H1 (cell line): ENCODE results near the gene SERPINB1. TPM values are rescaled to one million over a fixed set of nuclear protein-coding genes. Genes with fewer than 3 reads are reported as not detected.

Experiments used
- CTCF ChIA-PET: fragments of 300-600 bp; sonication (Branson Sonifier 250); formaldehyde crosslinking; loops from one replicate; lab custom pipeline; 2021; ENCODE audit not compliant: partially characterized antibody; lab: Charles Lee
- POLR2A ChIA-PET: fragments of 300-600 bp; sonication (Branson Sonifier 250); formaldehyde crosslinking; loops from one replicate; lab custom pipeline; 2021; ENCODE audit warnings: inconsistent platforms; ENCODE audit not compliant: partially characterized antibody; lab: Charles Lee
- DNase-seq, 2 experiments: peaks; one replicate each; pipeline versions ENCODE4 v3.0.0 to v3.0.0-alpha.2; 2010 to 2022; ENCODE audit warnings: low spot score in 2 of 2, low read depth in 1 of 2, mixed read lengths in 1 of 2
- FAIRE-seq: peaks from 2 replicates; lab custom pipeline; 2011; peaks lifted over from hg19 to GRCh38; lab: Jason Lieb, UNC
- H2AFZ ChIP-seq: 2 replicates; pipeline ENCODE4 v1.8.1; 2012; ENCODE audit warnings: low read length, inconsistent platforms
- H2AK5ac ChIP-seq: 2 replicates; pipeline ENCODE4 v1.6.1; 2013; ENCODE audit warnings: low read depth, low read length
- H2BK120ac ChIP-seq: replicated peaks from 2 replicates; pipeline ENCODE3; 2013; ENCODE audit warnings: low read depth, low read length, inconsistent platforms
- H2BK12ac ChIP-seq: 2 replicates; pipeline ENCODE4 v1.6.1; 2013; ENCODE audit warnings: low read depth, low read length
- H2BK15ac ChIP-seq: 2 replicates; pipeline ENCODE4 v1.6.1; 2013; ENCODE audit warnings: low read length
- H2BK20ac ChIP-seq: 2 replicates; pipeline ENCODE4 v1.6.1; 2013; ENCODE audit warnings: low read length
- H2BK5ac ChIP-seq: 2 replicates; pipeline ENCODE4 v1.6.1; 2013; ENCODE audit warnings: low read depth, low read length
- H3K14ac ChIP-seq: 2 replicates; pipeline ENCODE4 v1.6.1; 2013; ENCODE audit warnings: inconsistent platforms; ENCODE audit not compliant: insufficient read length
- H3K18ac ChIP-seq: 2 replicates; pipeline ENCODE4 v1.6.1; 2013; ENCODE audit warnings: low read length; ENCODE audit errors: extremely low read depth
- H3K23ac ChIP-seq: 2 replicates; pipeline ENCODE4 v1.6.1; 2013; ENCODE audit warnings: inconsistent platforms; ENCODE audit not compliant: insufficient read length
- H3K23me2 ChIP-seq: 2 replicates; pipeline ENCODE4 v1.6.1; 2013; ENCODE audit warnings: low read depth, low read length
- H3K27ac ChIP-seq: 2 replicates; pipeline ENCODE4 v1.6.1; 2011; ENCODE audit warnings: low read depth, low read length, inconsistent platforms
- H3K27me3 ChIP-seq, 4 experiments: replicated peaks in 1 of 4; 1 replicate in 1 of 4; 2 replicates in 3 of 4; pipeline versions ENCODE4 v1.6.1 to v1.8.1; 2011 to 2013; ENCODE audit warnings: low read length in 3 of 4, mild to moderate bottlenecking in 3 of 4, inconsistent platforms in 2 of 4, mixed read lengths in 2 of 4, moderate library complexity in 1 of 4; ENCODE audit not compliant: control insufficient read depth in 3 of 4, insufficient read depth in 3 of 4; ENCODE audit errors: extremely low read depth in 1 of 4
- H3K36me3 ChIP-seq, 4 experiments: 2 replicates each; pipeline versions ENCODE4 v1.6.1 to v1.8.1; 2011 to 2013; ENCODE audit warnings: mild to moderate bottlenecking in 4 of 4, low read length in 3 of 4, moderate library complexity in 2 of 4, control low read depth in 1 of 4, inconsistent platforms in 1 of 4; ENCODE audit not compliant: insufficient read depth in 4 of 4, control insufficient read depth in 2 of 4
- H3K4ac ChIP-seq: replicated peaks from 2 replicates; pipeline ENCODE3; 2013; ENCODE audit warnings: low read length, low read depth, mixed read lengths, inconsistent platforms; ENCODE audit not compliant: insufficient read length
- H3K4me1 ChIP-seq, 4 experiments: replicated peaks in 1 of 4; 1 replicate in 1 of 4; 2 replicates in 3 of 4; pipeline versions ENCODE4 v1.6.1 to v1.8.1; 2011 to 2013; ENCODE audit warnings: low read length in 3 of 4, inconsistent platforms in 2 of 4, mixed read lengths in 1 of 4; ENCODE audit not compliant: insufficient read depth in 4 of 4, control insufficient read depth in 3 of 4
- H3K4me2 ChIP-seq, 2 experiments: 2 replicates each; pipeline versions ENCODE4 v1.6.1 to v1.8.1; 2011 to 2013; ENCODE audit warnings: low read depth in 2 of 2, low read length in 2 of 2, control low read depth in 1 of 2, inconsistent platforms in 1 of 2, mild to moderate bottlenecking in 1 of 2; ENCODE audit not compliant: insufficient read depth in 1 of 2
- H3K4me3 ChIP-seq, 4 experiments: fragments of 200-600, 300-600 bp in 1 of 4; sonication (generic), shearing (Covaris generic), sonication (Bioruptor Twin) in 1 of 4; 2 replicates each; pipeline versions ENCODE4 v1.5.1 to v1.8.1; 2011 to 2016; ENCODE audit warnings: low read length in 4 of 4, low read depth in 3 of 4, control low read depth in 2 of 4, inconsistent platforms in 2 of 4, mild to moderate bottlenecking in 2 of 4, mixed read lengths in 1 of 4, moderate library complexity in 1 of 4; ENCODE audit not compliant: insufficient read depth in 2 of 4; ENCODE audit errors: extremely low read depth in 1 of 4
- H3K56ac ChIP-seq: replicated peaks from 2 replicates; pipeline ENCODE3; 2013; ENCODE audit warnings: low read depth, mild to moderate bottlenecking, mixed read lengths, low read length, inconsistent platforms; ENCODE audit not compliant: insufficient read length
- H3K79me1 ChIP-seq: 2 replicates; pipeline ENCODE4 v1.6.1; 2013; ENCODE audit warnings: low read depth, low read length, control low read depth
- H3K79me2 ChIP-seq, 2 experiments: 2 replicates each; pipeline versions ENCODE4 v1.6.1 to v1.8.1; 2012 to 2013; ENCODE audit warnings: low read length in 2 of 2, mild to moderate bottlenecking in 2 of 2, inconsistent platforms in 1 of 2; ENCODE audit not compliant: insufficient read depth in 2 of 2, control insufficient read depth in 1 of 2
- H3K9ac ChIP-seq, 4 experiments: replicated peaks in 1 of 4; 1 replicate in 1 of 4; 2 replicates in 3 of 4; pipeline versions ENCODE4 v1.6.1 to v1.8.1; 2011 to 2013; ENCODE audit warnings: low read depth in 3 of 4, low read length in 3 of 4, control low read depth in 2 of 4, mild to moderate bottlenecking in 2 of 4, moderate library complexity in 2 of 4, inconsistent platforms in 1 of 4; ENCODE audit errors: extremely low read depth in 1 of 4
- H3K9me3 ChIP-seq, 2 experiments: 2 replicates each; pipeline versions ENCODE4 v1.6.1 to v1.8.1; 2012 to 2013; ENCODE audit warnings: mild to moderate bottlenecking in 2 of 2, moderate library complexity in 2 of 2, control low read depth in 1 of 2, inconsistent platforms in 1 of 2, low read depth in 1 of 2, low read length in 1 of 2, mixed read lengths in 1 of 2; ENCODE audit not compliant: insufficient read depth in 2 of 2
- H4K20me1 ChIP-seq, 2 experiments: replicated peaks in 1 of 2; 2 replicates each; pipeline versions ENCODE3 to v1.8.1; 2011 to 2013; ENCODE audit warnings: inconsistent platforms in 2 of 2, low read length in 2 of 2, mild to moderate bottlenecking in 1 of 2; ENCODE audit not compliant: insufficient read depth in 2 of 2, control insufficient read depth in 1 of 2
- H4K5ac ChIP-seq: 2 replicates; pipeline ENCODE4 v1.6.1; 2013; ENCODE audit warnings: low read length, low read depth, mixed read lengths, inconsistent platforms; ENCODE audit not compliant: insufficient read length
- H4K8ac ChIP-seq: 2 replicates; pipeline ENCODE4 v1.8.0; 2013; ENCODE audit warnings: mild to moderate bottlenecking, moderate library complexity, low read length, inconsistent platforms; ENCODE audit not compliant: insufficient read depth; ENCODE audit errors: extremely low read depth
- H4K91ac ChIP-seq: replicated peaks from 2 replicates; pipeline ENCODE3; 2013; ENCODE audit warnings: low read length, mixed read lengths, inconsistent platforms; ENCODE audit not compliant: insufficient read length
- ASH2L ChIP-seq: fragments of 200-600, 300-600 bp; sonication (generic); IDR thresholded peaks from one replicate; pipeline ENCODE4 v1.7.1; 2017; ENCODE audit warnings: low read length
- BRCA1 ChIP-seq: IDR thresholded peaks from 2 replicates; pipeline ENCODE4 v1.6.1; 2012; ENCODE audit warnings: low read depth, low read length, improper control_type of control experiment
- EGR1 ChIP-seq: IDR thresholded peaks from 2 replicates; pipeline ENCODE4 v1.6.1; 2011; ENCODE audit warnings: low read depth, low read length, borderline replicate concordance
- FOSL1 ChIP-seq: IDR thresholded peaks from 2 replicates; pipeline ENCODE4 v1.6.1; 2011; ENCODE audit warnings: mild to moderate bottlenecking, low read depth, low read length, moderate library complexity; ENCODE audit not compliant: insufficient read depth
- GABPA ChIP-seq: IDR thresholded peaks from 2 replicates; pipeline ENCODE4 v1.6.1; 2011; ENCODE audit warnings: mild to moderate bottlenecking, low read length, moderate library complexity, borderline replicate concordance; ENCODE audit not compliant: insufficient read depth
- RAD21 ChIP-seq, 2 experiments: IDR thresholded peaks in 1 of 2; conservative IDR thresholded peaks in 1 of 2; 2 replicates each; pipeline ENCODE4 v1.6.1; 2011; ENCODE audit warnings: low read depth in 2 of 2, low read length in 2 of 2, improper control_type of control experiment in 1 of 2, inconsistent platforms in 1 of 2, mild to moderate bottlenecking in 1 of 2, moderate library complexity in 1 of 2
- RBBP5 ChIP-seq: IDR thresholded peaks from 2 replicates; pipeline ENCODE4 v1.7.1; 2012; ENCODE audit warnings: low read depth, mild to moderate bottlenecking, inconsistent platforms, low read length, moderate library complexity, borderline replicate concordance
- SIN3A ChIP-seq, 2 experiments: IDR thresholded peaks in 1 of 2; conservative IDR thresholded peaks in 1 of 2; 2 replicates each; pipeline ENCODE4 v1.6.1; 2011 to 2012; ENCODE audit warnings: low read length in 2 of 2, improper control_type of control experiment in 1 of 2, low read depth in 1 of 2, mild to moderate bottlenecking in 1 of 2
- SIRT6 ChIP-seq: IDR thresholded peaks from one replicate; pipeline ENCODE4 v1.7.1; 2012; ENCODE audit warnings: low read length, inconsistent platforms
- SP1 ChIP-seq: IDR thresholded peaks from 2 replicates; pipeline ENCODE4 v1.6.1; 2011; ENCODE audit warnings: low read depth, low read length
- YY1 ChIP-seq: IDR thresholded peaks from 2 replicates; pipeline ENCODE4 v1.6.1; 2011; ENCODE audit warnings: low read depth, mild to moderate bottlenecking, low read length
- ZNF274 ChIP-seq: IDR thresholded peaks from 2 replicates; pipeline ENCODE4 v1.7.0; 2012; ENCODE audit warnings: low read length, borderline replicate concordance; ENCODE audit errors: extremely low read depth
- WGBS, 2 experiments: shearing (Covaris generic) in 1 of 2; methylation state at CpG; one replicate each; pipeline versions ENCODE4 v1.1.6 to v1.1.7; 2013 to 2015; ENCODE audit warnings: low lambda C conversion rate in 2 of 2, mixed read lengths in 2 of 2, inconsistent platforms in 1 of 2, low coverage in 1 of 2, missing lambda C conversion rate in 1 of 2; ENCODE audit not compliant: insufficient replicate concordance in 2 of 2, insufficient coverage in 1 of 2, insufficient read length in 1 of 2; ENCODE audit errors: extremely low coverage in 1 of 2, missing lambda C conversion rate in 1 of 2; 5-methylcytosine and 5-hydroxymethylcytosine counted together
- polyA plus RNA-seq, 7 experiments: library from polyadenylated mRNA; depleted of rRNA in 3 of 7; stranded (reverse) in 5 of 7; unstranded in 2 of 7; fragments of >200 nt in 5 of 7; fragments of 200-250 nt in 2 of 7; gene quantifications; 1 replicate in 5 of 7; 2 replicates in 1 of 7; 4 replicates in 1 of 7; pipeline versions ENCODE4 v1.2.1 to v1.2.3, GENCODE V29; 2011 to 2013; ENCODE audit warnings: missing spikeins in 2 of 7, mixed read lengths in 2 of 7
- total RNA-seq: library from RNA; stranded (reverse); fragmentation: NEBNext Ultra II Directional; extraction: Animal tissue kit (Norgen Biotek cat#: 25700); gene quantifications from 2 replicates; pipeline ENCODE4 v1.2.1, GENCODE V29; 2021

The SERPINB1 gene
- total and polyA plus RNA-seq, 2 of the 8 experiments (the other 6 are each of a cell fraction or from before 2014, with no cell fraction given), result 8.1 to 17.3 TPM

GRCh38 chr6:2792330-2793110, 49.1 kb downstream of the SERPINB1 start:
- ChIA-PET CTCF (interaction anchor here (0.7 to 4.2 kb wide), 29 partner anchors 8 to 258 kb away, joined by 3 to 38 read pairs (median 9); partner anchors contain the start of gene SERPINB1), POLR2A (interaction anchor here (0.7 to 2.2 kb wide), 3 partner anchors 48 to 217 kb away, joined by 3 to 6 read pairs (median 5); partner anchors contain the start of gene SERPINB1)
- H3K4me1 ChIP-seq, result no peaks in the 10 kb centered on the region; a peak in 1 of 7 replicates
- no peak overlapping the region for H4K91ac ChIP-seq
- no peak overlapping the region for H3K27ac ChIP-seq
- H3K79me1 ChIP-seq, result no peaks in the 10 kb centered on the region; the same call in 1 of the 2 replicates
- DNase-seq (no peak), FAIRE-seq (no peak)
- H4K8ac ChIP-seq, result no peak overlapping the region
- no peak overlapping the region for H4K5ac ChIP-seq
- H2AK5ac ChIP-seq, result no peak overlapping the region; the same call in 1 of the 2 replicates
- 93% methylated on average over 17 of the region's 17 CpGs; no CpG with 5 or more reads in 1 of the 2 experiments for WGBS, 2 experiments
- no peak overlapping the region for H3K23ac ChIP-seq
- no peak overlapping the region for H3K4me3 ChIP-seq
- H4K20me1 ChIP-seq, result no peaks in the 10 kb centered on the region
- H3K14ac ChIP-seq, result no peak overlapping the region
- no peak overlapping the region for H3K4me2 ChIP-seq
- no peak overlapping the region for H2AFZ ChIP-seq
- H3K36me3 ChIP-seq, result no peaks in the 10 kb centered on the region
- H3K23me2 ChIP-seq, result no peaks in the 10 kb centered on the region
- H3K79me2 ChIP-seq, result peaks cover 0 to 4% of the 10 kb centered on the region in 2 experiments; a peak in 1 of 4 replicates
- no peak overlapping the region for H2BK12ac ChIP-seq
- no peak overlapping the region for H2BK15ac ChIP-seq
- H3K9me3 ChIP-seq, result no peaks in the 10 kb centered on the region
- no peak overlapping the region for H3K9ac ChIP-seq
- H2BK20ac ChIP-seq, result no peak overlapping the region
- no peak overlapping the region for H3K56ac ChIP-seq
- no peak overlapping the region for H3K4ac ChIP-seq
- H2BK5ac ChIP-seq, result no peak overlapping the region
- no peaks in the 10 kb centered on the region for H3K27me3 ChIP-seq
- H3K18ac ChIP-seq, result no peak overlapping the region
- no peak overlapping the region for H2BK120ac ChIP-seq
- TF ChIP-seq EGR1 (no peak), BRCA1 (no peak), GABPA (no peak), SP1 (no peak), SIN3A (conservative IDR thresholded peaks at IDR 0.05 in 1 of 2, IDR thresholded peaks at IDR 0.05 in 1 of 2; ENCODE audit: low read depth in 1 of 2, low read length in 2 of 2) (no peak), YY1 (no peak), SIRT6 (no peak), RAD21 (IDR thresholded peaks at IDR 0.05 in 1 of 2, conservative IDR thresholded peaks at IDR 0.05 in 1 of 2; ENCODE audit: low read depth in 2 of 2, low read length in 2 of 2) (no peak), ASH2L (no peak), ZNF274 (no peak), FOSL1 (no peak), RBBP5 (no peak)
